ENCODE data around the gene EVI2B.

DNA sequence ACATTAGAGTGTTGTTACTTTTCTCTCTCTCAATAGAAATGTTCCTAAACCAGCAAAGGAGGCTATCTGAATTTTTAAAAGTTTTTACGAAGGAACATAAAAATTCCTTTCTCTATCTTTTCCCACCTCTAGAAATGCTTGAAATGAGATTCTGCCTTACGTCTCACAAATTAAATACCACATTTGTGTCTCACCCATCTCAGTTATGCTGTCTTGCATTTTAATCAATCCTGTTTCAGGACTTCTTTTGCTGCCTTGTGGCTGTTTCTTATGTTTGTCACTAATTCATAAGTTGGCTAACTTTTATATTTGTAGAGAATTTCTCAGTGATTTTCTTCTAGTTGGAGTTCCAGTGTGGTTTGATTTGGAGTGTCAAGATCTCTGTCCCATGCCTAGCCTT, 20.3 kb downstream of the EVI2B start:
- TF ChIP-seq, protein P1, sequence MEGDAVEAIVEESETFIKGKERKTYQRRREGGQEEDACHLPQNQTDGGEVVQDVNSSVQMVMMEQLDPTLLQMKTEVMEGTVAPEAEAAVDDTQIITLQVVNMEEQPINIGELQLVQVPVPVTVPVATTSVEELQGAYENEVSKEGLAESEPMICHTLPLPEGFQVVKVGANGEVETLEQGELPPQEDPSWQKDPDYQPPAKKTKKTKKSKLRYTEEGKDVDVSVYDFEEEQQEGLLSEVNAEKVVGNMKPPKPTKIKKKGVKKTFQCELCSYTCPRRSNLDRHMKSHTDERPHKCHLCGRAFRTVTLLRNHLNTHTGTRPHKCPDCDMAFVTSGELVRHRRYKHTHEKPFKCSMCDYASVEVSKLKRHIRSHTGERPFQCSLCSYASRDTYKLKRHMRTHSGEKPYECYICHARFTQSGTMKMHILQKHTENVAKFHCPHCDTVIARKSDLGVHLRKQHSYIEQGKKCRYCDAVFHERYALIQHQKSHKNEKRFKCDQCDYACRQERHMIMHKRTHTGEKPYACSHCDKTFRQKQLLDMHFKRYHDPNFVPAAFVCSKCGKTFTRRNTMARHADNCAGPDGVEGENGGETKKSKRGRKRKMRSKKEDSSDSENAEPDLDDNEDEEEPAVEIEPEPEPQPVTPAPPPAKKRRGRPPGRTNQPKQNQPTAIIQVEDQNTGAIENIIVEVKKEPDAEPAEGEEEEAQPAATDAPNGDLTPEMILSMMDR (IDR thresholded peaks at IDR 0.05; ENCODE audit: insufficient read depth, low read length, poor library complexity, severe bottlenecking): no peak
- TF ChIP-seq EZH2phosphoT487 (conservative IDR thresholded peaks at IDR 0.05; ENCODE audit: low read length): no peak

All from SU-DHL-6 (cell line).